Ovary (tissue), 3 donors: ENCODE data around the gene RAB31.

Experiments
- CTCF ChIP-seq, 3 donors: fragments of 450-650 bp in 2 of 3; fragments of 200-600 bp in 1 of 3; IDR thresholded peaks; one replicate each; pipeline versions ENCODE4 v1.5.1 to v1.8.0; 2016 to 2022; ENCODE audit warnings: antibody characterized with exemption in 3 of 3, mild to moderate bottlenecking in 1 of 3
- EP300 ChIP-seq: sonication (generic); formaldehyde crosslinking; IDR thresholded peaks from one replicate; pipeline ENCODE4 v1.6.1; 2017; ENCODE audit warnings: antibody characterized with exemption
- POLR2A ChIP-seq: fragments of 450-650 bp; IDR thresholded peaks from one replicate; pipeline ENCODE4 v1.6.1; 2017; ENCODE audit warnings: antibody characterized with exemption, mild to moderate bottlenecking, moderate library complexity
- donor health status: DM: no; HTN: no; CAD: no.

- TF ChIP-seq CTCF (IDR thresholded peaks at IDR 0.05) (no peak), POLR2A (no peak), EP300 (no peak)
These were observed 169.5 kb downstream of the RAB31 start for GRCh38 chr18:9877655-9878014.
